Midbrain (tissue), 1 donor: ENCODE data around the gene ELAVL2.

ENCODE experiments used
- DNase-seq: peaks from one replicate; lab custom pipeline; 2025; lab: John Stamatoyannopoulos, UW

Gene ELAVL2

GRCh38 chr9:23821375-23822181 lies 4.5 kb downstream of the ELAVL2 start:
- no peak for DNase-seq

GRCh38 chr9:23820451-23821374 lies 5.3 kb downstream of the ELAVL2 start:
- DNase-seq: no peak

GRCh38 chr9:23819403-23819802 lies 6.6 kb downstream of the ELAVL2 start:
- no peak for DNase-seq

GRCh38 chr9:23814243-23814642 lies 11.8 kb downstream of the ELAVL2 start:
- DNase-seq: no peak

- DNase-seq: no peak
These were observed 13.4 kb downstream of the ELAVL2 start for GRCh38 chr9:23812673-23813072.

GRCh38 chr9:23811633-23812032 lies 14.4 kb downstream of the ELAVL2 start:
- no peak for DNase-seq

- no peak for DNase-seq
These were observed 22.8 kb downstream of the ELAVL2 start for GRCh38 chr9:23803216-23803615.

- DNase-seq: no peak
These were observed 24.5 kb downstream of the ELAVL2 start for GRCh38 chr9:23801523-23801922.

- no peak for DNase-seq
These were observed 26.5 kb downstream of the ELAVL2 start for GRCh38 chr9:23799521-23799920.

- DNase-seq: no peak
These were observed 27.7 kb downstream of the ELAVL2 start for GRCh38 chr9:23798325-23798724.

GRCh38 chr9:23796209-23796608 lies 29.8 kb downstream of the ELAVL2 start:
- DNase-seq: no peak

GRCh38 chr9:23790351-23791260 lies 35.4 kb downstream of the ELAVL2 start:
- DNase-seq: no peak

GRCh38 chr9:23789529-23790254 lies 36.3 kb downstream of the ELAVL2 start:
- DNase-seq: no peak

- DNase-seq: no peak
These were observed 41.1 kb downstream of the ELAVL2 start for GRCh38 chr9:23784962-23785361.

GRCh38 chr9:23783509-23783908 lies 42.5 kb downstream of the ELAVL2 start:
- DNase-seq: no peak

- no peak for DNase-seq
These were observed 46.8 kb downstream of the ELAVL2 start for GRCh38 chr9:23779220-23779619.

- no peak for DNase-seq
These were observed 48.7 kb downstream of the ELAVL2 start for GRCh38 chr9:23777328-23777727.

GRCh38 chr9:23775549-23775948 lies 50.5 kb downstream of the ELAVL2 start:
- no peak for DNase-seq

GRCh38 chr9:23774266-23774665 lies 51.8 kb downstream of the ELAVL2 start:
- DNase-seq: no peak

GRCh38 chr9:23772385-23772783 lies 53.7 kb downstream of the ELAVL2 start:
- no peak for DNase-seq

- no peak for DNase-seq
These were observed 54.2 kb downstream of the ELAVL2 start for GRCh38 chr9:23771746-23772384.
